GM12878 (cell line): ENCODE measurements around the gene TXN2. TPM values are rescaled to one million over a fixed set of nuclear protein-coding genes. Genes with fewer than 3 reads are reported as not detected.

Source experiments
- ATAC-seq: fragments of 200-7000 bp; cut with Tn5 transposase; 3 replicates; pipeline ENCODE4 v1.9.1; 2020; ENCODE audit warnings: mild to moderate bottlenecking, moderate library complexity
- BruUV-seq: library from RNA; stranded (reverse); fragments of 400-500 nt; replicated peaks from 2 replicates; lab custom pipeline; 2021; lab: Mats Ljungman, UMichigan
- CTCF ChIA-PET: fragments of 300-600 bp; sonication (Branson Sonifier 250); formaldehyde crosslinking; extraction: SDS; loops from one replicate; lab custom pipeline; 2021; ENCODE audit warnings: inconsistent platforms; lab: Yijun Ruan, JAX
- POLR2A ChIA-PET: fragments of 350-600 bp; formaldehyde crosslinking; extraction: SDS; loops from one replicate; lab custom pipeline; 2021; ENCODE audit warnings: inconsistent platforms; lab: Charles Lee
- RAD21 ChIA-PET: fragments of 300-600 bp; sonication (Branson Sonifier 250); formaldehyde crosslinking; loops from one replicate; lab custom pipeline; 2023; ENCODE audit warnings: antibody characterized with exemption; ENCODE audit not compliant: unreplicated experiment; lab: Charles Lee
- SMC1A ChIA-PET: fragments of 300-600 bp; sonication (Branson Sonifier 250); formaldehyde crosslinking; loops from one replicate; lab custom pipeline; 2023; ENCODE audit not compliant: unreplicated experiment, uncharacterized antibody; lab: Charles Lee
- DNase-seq: peaks from one replicate; pipeline ENCODE4 v3.0.0-alpha.2; 2011; ENCODE audit warnings: low read depth, low spot score
- FAIRE-seq: peaks from 3 replicates; lab custom pipeline; 2011; peaks lifted over from hg19 to GRCh38; lab: Jason Lieb, UNC
- H2AFZ ChIP-seq: 2 replicates; pipeline ENCODE4 v1.6.0; 2011; ENCODE audit warnings: low read depth, low read length, control low read depth; ENCODE audit not compliant: control insufficient read depth
- H3K27ac ChIP-seq: 2 replicates; pipeline ENCODE4 v1.5.1; 2011; ENCODE audit warnings: control low read depth; ENCODE audit not compliant: control insufficient read depth, insufficient read depth
- H3K27me3 ChIP-seq, 2 experiments: replicated peaks in 1 of 2; 2 replicates each; pipeline versions ENCODE4 v1.6.0 to v1.6.1; 2011; ENCODE audit warnings: low read length in 1 of 2; ENCODE audit not compliant: control insufficient read depth in 2 of 2, insufficient read depth in 2 of 2
- H3K36me3 ChIP-seq, 2 experiments: 2 replicates each; pipeline ENCODE4 v1.5.1; 2011; ENCODE audit warnings: low read length in 1 of 2; ENCODE audit not compliant: control insufficient read depth in 2 of 2, insufficient read depth in 2 of 2
- H3K4me1 ChIP-seq: 2 replicates; pipeline ENCODE4 v1.6.1; 2011; ENCODE audit warnings: mild to moderate bottlenecking, low read length, moderate library complexity, mixed read lengths; ENCODE audit not compliant: control insufficient read depth, insufficient read depth
- H3K4me2 ChIP-seq: 2 replicates; pipeline ENCODE4 v1.6.0; 2011; ENCODE audit warnings: control low read depth; ENCODE audit not compliant: control insufficient read depth, insufficient read depth
- H3K4me3 ChIP-seq: fragments of 200-600 bp; sonication (generic); 2 replicates; pipeline ENCODE4 v1.5.1; 2016
- H3K79me2 ChIP-seq: 2 replicates; pipeline ENCODE4 v1.6.0; 2011; ENCODE audit warnings: low read length; ENCODE audit not compliant: control insufficient read depth, insufficient read depth
- H3K9ac ChIP-seq: 2 replicates; pipeline ENCODE4 v1.8.0; 2011; ENCODE audit warnings: low read length, control low read depth, mixed read lengths; ENCODE audit not compliant: control insufficient read depth, insufficient read depth
- H3K9me3 ChIP-seq: replicated peaks from 3 replicates; pipeline ENCODE4 v1.5.1; 2011; ENCODE audit warnings: mild to moderate bottlenecking, low read length; ENCODE audit not compliant: control insufficient read depth, insufficient read depth
- H4K20me1 ChIP-seq: 2 replicates; pipeline ENCODE4 v1.6.0; 2011; ENCODE audit not compliant: control insufficient read depth, insufficient read depth
- ATF7 ChIP-seq: fragments of 450-650 bp; IDR thresholded peaks from 2 replicates; pipeline ENCODE4 v1.6.1; 2016; ENCODE audit warnings: low read depth, mild to moderate bottlenecking
- DPF2 ChIP-seq: fragments of 450-650 bp; IDR thresholded peaks from 2 replicates; pipeline ENCODE4 v1.6.1; 2017; ENCODE audit warnings: mild to moderate bottlenecking
- HSF1 ChIP-seq: fragments of 150-350 bp; IDR thresholded peaks from 2 replicates; pipeline ENCODE4 v1.6.1; 2014; ENCODE audit warnings: mild to moderate bottlenecking, low read depth, low read length
- PAX5 ChIP-seq: IDR thresholded peaks from 2 replicates; pipeline ENCODE4 v1.6.1; 2011; ENCODE audit warnings: low read depth, low read length, borderline replicate concordance
- SP1 ChIP-seq: IDR thresholded peaks from one replicate; pipeline ENCODE4 v1.6.1; 2011; ENCODE audit warnings: low read depth, low read length
- USF2 ChIP-seq: IDR thresholded peaks from 2 replicates; pipeline ENCODE4 v1.6.1; 2011; ENCODE audit warnings: low read depth, low read length, improper control_type of control experiment, borderline replicate concordance
- YBX1 ChIP-seq: fragments of 450-650 bp; IDR thresholded peaks from 2 replicates; pipeline ENCODE4 v1.6.1; 2016; ENCODE audit warnings: antibody characterized with exemption
- YY1 ChIP-seq: IDR thresholded peaks from 2 replicates; pipeline ENCODE4 v1.6.1; 2011; ENCODE audit warnings: low read depth, mild to moderate bottlenecking, low read length
- WGBS: methylation state at CpG from one replicate; pipeline ENCODE4 v1.1.6; 2016; ENCODE audit warnings: low lambda C conversion rate; ENCODE audit not compliant: insufficient replicate concordance, insufficient coverage; ENCODE audit errors: missing lambda C conversion rate; 5-methylcytosine and 5-hydroxymethylcytosine counted together
- in situ Hi-C: fragments of 300-500 bp; cut with MboI; formaldehyde crosslinking; loops from 9 replicates; pipeline ENCODE4 v1.14.3; 2018; ENCODE audit warnings: mixed read lengths
- intact Hi-C: fragments of 100-400 bp; cut with micrococcal nuclease; formaldehyde crosslinking; loops from one replicate; pipeline ENCODE4 v1.14.2; 2022; ENCODE audit not compliant: unreplicated experiment
- polyA plus RNA-seq, 11 experiments: library from polyadenylated mRNA; depleted of rRNA in 4 of 11; unstranded in 6 of 11; stranded (reverse) in 5 of 11; fragments of >200 nt; fragmentation: Nextera tagmentation in 4 of 11; fragmentation: Illumina TruSeq in 1 of 11; extraction: Ambion mirVana in 4 of 11; extraction: Trizol in 1 of 11; gene quantifications; 1 replicate in 1 of 11; 2 replicates in 10 of 11; pipeline versions ENCODE4 v1.2.1 to v1.2.3, GENCODE V29; 2011 to 2016; ENCODE audit warnings: inconsistent platforms in 2 of 11, missing spikeins in 2 of 11, low read depth in 1 of 11
- total RNA-seq, 4 experiments: library from RNA; depleted of rRNA in 3 of 4; stranded (reverse); fragments of >200 nt in 3 of 4; fragmentation: Illumina TruSeq in 1 of 4; extraction: Trizol in 1 of 4; gene quantifications; 2 replicates each; pipeline versions ENCODE4 v1.2.1 to v1.2.3, GENCODE V29; 2013 to 2021

TXN2 gene
- total and polyA plus RNA-seq, 10 of the 15 experiments (the other 5 are each of a cell fraction or from before 2014, with no cell fraction given) = 70.2 to 350 (median 183) TPM

DNA sequence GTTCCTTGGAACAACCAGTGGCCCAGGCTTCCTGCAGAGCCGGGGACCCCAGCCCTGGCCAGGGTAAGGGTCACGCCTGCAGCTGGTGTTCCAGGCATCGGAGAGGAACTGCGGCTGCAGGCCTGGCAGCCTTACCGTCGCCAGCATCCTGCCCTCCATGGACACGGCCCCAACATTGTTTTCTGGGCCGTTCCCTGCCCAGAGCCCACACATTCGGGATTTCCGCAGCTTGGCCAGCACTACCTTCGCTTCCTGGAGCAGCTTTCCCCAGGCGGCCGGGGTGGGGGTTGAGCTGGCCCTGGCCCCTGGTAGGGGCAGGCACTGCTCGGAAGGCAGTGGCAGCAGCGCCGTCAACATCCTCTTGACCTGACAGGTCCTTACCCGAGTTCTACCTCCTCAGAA is 17.7 kb downstream of the TXN2 start:
- Histone ChIP-seq H3K4me2 (no peak overlapping the region), H4K20me1 (no peaks in the 10 kb centered on the region), H3K9ac (no peak overlapping the region), H3K27me3 (no peaks in the 10 kb centered on the region), H3K79me2 (no peaks in the 10 kb centered on the region), H3K36me3 (peaks cover 0 to 12% of the 10 kb centered on the region in 2 experiments; a peak in 3 of 4 replicates), H3K27ac (no peak overlapping the region), H3K9me3 (no peaks in the 10 kb centered on the region), H3K4me1 (no peaks in the 10 kb centered on the region), H2AFZ (no peak overlapping the region), H3K4me3 (no peak overlapping the region)
- WGBS = 75% methylated on average over 17 of the region's 17 CpGs
- ATAC-seq (no peak), DNase-seq (no peak), FAIRE-seq (no peak)
- POLR2A ChIA-PET = interaction anchor here (0.5 kb wide), 1 partner anchor 27 kb away, joined by 4 read pairs; no protein-coding TSS in a partner anchor
- BruUV-seq = no TSS peak
- in situ Hi-C loops = no loop called here
- CTCF ChIA-PET = interaction anchor here (1.5 kb wide), 1 partner anchor 162 kb away, joined by 6 read pairs; no protein-coding TSS in a partner anchor
- intact Hi-C loops = no loop called here
- TF ChIP-seq PAX5 = no peak
- TF ChIP-seq YBX1 = no peak
- no peak for TF ChIP-seq DPF2
- TF ChIP-seq YY1 = no peak
- TF ChIP-seq USF2 = no peak
- no peak for TF ChIP-seq ATF7
- no peak for TF ChIP-seq SP1
- no peak for TF ChIP-seq HSF1
- RAD21 ChIA-PET = no interaction called here
- SMC1A ChIA-PET = interaction anchor here (0.8 to 1.0 kb wide), 3 partner anchors 12 to 162 kb away, joined by 3 read pairs; no protein-coding TSS in a partner anchor
